CD4-positive, alpha-beta T cell treated with Interferon gamma for 1 hour (primary cell): Measurements from ENCODE around the gene BICD2.

Source experiments
- DNase-seq: peaks from one replicate; pipeline ENCODE4 v3.0.0-alpha.2; 2020

Gene BICD2

GRCh38 chr9:92665836-92666235 is 98.8 kb downstream of the BICD2 start:
- no peak for DNase-seq

GRCh38 chr9:92664394-92665152 is 100.1 kb downstream of the BICD2 start:
- peak; percentile 13 for DNase-seq

GRCh38 chr9:92663951-92664350 is 100.7 kb downstream of the BICD2 start:
- DNase-seq, result no peak

GRCh38 chr9:92663126-92663525 is 101.5 kb downstream of the BICD2 start:
- DNase-seq, result no peak

- DNase-seq, result no peak
These were observed 102.9 kb downstream of the BICD2 start for GRCh38 chr9:92661743-92662142.
